ENCODE results near the gene FERMT1.

Gene FERMT1

DNA sequence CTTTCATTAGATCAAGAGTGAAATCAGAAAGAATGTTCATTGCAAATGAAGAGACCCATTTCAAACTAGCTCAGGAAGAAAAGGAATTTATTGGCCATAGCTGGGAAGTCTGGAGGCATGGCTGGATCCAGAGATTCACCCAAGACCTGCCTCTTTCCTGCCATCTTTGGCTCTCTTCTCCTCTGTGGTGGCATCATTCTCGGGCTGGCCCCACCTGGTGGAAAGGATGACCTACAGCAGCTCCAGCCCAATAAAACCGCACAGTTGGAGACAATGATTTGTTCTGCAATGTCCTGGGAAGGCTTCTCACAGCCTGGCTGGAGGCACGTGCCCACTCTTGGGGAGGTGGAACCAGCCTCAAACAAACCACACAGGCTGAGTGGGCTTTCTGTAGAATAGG is 18.1 kb upstream of the FERMT1 start:
- Histone ChIP-seq H3K9me3 (ENCODE audit: insufficient read depth, low read depth, low read length) (no peaks in the 10 kb centered on the region), H3K9ac (ENCODE audit: low read depth, low read length, poor library complexity, severe bottlenecking) (no peak overlapping the region), H2AFZ (ENCODE audit: low read length) (peak overlapping the region; percentile 86; the same call in 1 of the 2 replicates), H4K20me1 (ENCODE audit: insufficient read depth, low read length, poor library complexity, severe bottlenecking) (no peaks in the 10 kb centered on the region), H3F3A (ENCODE audit: low read depth) (no peaks in the 10 kb centered on the region), H3K27me3 (ENCODE audit: insufficient read depth, low read length, poor library complexity, severe bottlenecking) (no peaks in the 10 kb centered on the region), H3K79me2 (ENCODE audit: insufficient read depth, low read length) (no peaks in the 10 kb centered on the region), H3K36me3 (ENCODE audit: insufficient read depth, low read length) (no peaks in the 10 kb centered on the region), H3K4me3 (ENCODE audit: low read length, poor library complexity, severe bottlenecking) (no peak overlapping the region), H3K4me1 (ENCODE audit: insufficient read depth, low read length, poor library complexity, severe bottlenecking) (no peaks in the 10 kb centered on the region), H3K4me2 (ENCODE audit: low read depth, low read length, poor library complexity, severe bottlenecking) (no peak overlapping the region), H3K9me2 (replicated peaks; ENCODE audit: low read depth, low read length) (no peaks in the 10 kb centered on the region)
- TF ChIP-seq, protein P1, sequence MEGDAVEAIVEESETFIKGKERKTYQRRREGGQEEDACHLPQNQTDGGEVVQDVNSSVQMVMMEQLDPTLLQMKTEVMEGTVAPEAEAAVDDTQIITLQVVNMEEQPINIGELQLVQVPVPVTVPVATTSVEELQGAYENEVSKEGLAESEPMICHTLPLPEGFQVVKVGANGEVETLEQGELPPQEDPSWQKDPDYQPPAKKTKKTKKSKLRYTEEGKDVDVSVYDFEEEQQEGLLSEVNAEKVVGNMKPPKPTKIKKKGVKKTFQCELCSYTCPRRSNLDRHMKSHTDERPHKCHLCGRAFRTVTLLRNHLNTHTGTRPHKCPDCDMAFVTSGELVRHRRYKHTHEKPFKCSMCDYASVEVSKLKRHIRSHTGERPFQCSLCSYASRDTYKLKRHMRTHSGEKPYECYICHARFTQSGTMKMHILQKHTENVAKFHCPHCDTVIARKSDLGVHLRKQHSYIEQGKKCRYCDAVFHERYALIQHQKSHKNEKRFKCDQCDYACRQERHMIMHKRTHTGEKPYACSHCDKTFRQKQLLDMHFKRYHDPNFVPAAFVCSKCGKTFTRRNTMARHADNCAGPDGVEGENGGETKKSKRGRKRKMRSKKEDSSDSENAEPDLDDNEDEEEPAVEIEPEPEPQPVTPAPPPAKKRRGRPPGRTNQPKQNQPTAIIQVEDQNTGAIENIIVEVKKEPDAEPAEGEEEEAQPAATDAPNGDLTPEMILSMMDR (conservative IDR thresholded peaks at IDR 0.05; ENCODE audit: low read length), result peak; percentile 45
- TF ChIP-seq EZH2phosphoT487 (IDR thresholded peaks at IDR 0.05; ENCODE audit: borderline replicate concordance), result no peak

DNA sequence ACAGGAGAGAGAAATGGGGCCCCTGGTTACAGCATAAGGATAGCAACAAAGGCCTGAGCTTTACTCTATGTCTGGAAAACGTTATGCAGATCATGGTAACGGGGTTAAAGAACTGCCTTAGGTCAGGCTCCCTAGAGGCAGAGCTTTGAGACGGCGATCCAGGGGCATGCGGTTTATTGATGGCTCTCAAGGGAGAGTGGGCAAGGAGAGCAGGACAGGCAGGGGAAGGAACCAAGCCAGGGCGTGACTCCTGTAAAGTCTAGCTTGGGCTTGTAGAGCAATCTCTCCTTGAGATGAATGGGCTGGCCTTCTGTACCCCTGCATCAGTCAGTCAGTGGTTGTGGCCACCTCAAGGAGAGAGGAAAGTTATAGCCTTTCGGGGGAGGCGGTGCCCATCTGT is 12.5 kb upstream of the FERMT1 start:
- Histone ChIP-seq H3K9me2 (replicated peaks; ENCODE audit: low read depth, low read length) (no peaks in the 10 kb centered on the region), H3K36me3 (ENCODE audit: insufficient read depth, low read length) (no peaks in the 10 kb centered on the region), H3F3A (ENCODE audit: low read depth) (no peaks in the 10 kb centered on the region), H3K9ac (ENCODE audit: low read depth, low read length, poor library complexity, severe bottlenecking) (no peak overlapping the region), H3K4me3 (ENCODE audit: low read length, poor library complexity, severe bottlenecking) (no peak overlapping the region), H3K4me2 (ENCODE audit: low read depth, low read length, poor library complexity, severe bottlenecking) (no peak overlapping the region), H3K79me2 (ENCODE audit: insufficient read depth, low read length) (no peaks in the 10 kb centered on the region), H4K20me1 (ENCODE audit: insufficient read depth, low read length, poor library complexity, severe bottlenecking) (no peaks in the 10 kb centered on the region), H2AFZ (ENCODE audit: low read length) (no peak overlapping the region), H3K27me3 (ENCODE audit: insufficient read depth, low read length, poor library complexity, severe bottlenecking) (no peaks in the 10 kb centered on the region), H3K9me3 (ENCODE audit: insufficient read depth, low read depth, low read length) (no peaks in the 10 kb centered on the region), H3K4me1 (ENCODE audit: insufficient read depth, low read length, poor library complexity, severe bottlenecking) (no peaks in the 10 kb centered on the region)
- TF ChIP-seq, protein P1 (conservative IDR thresholded peaks at IDR 0.05; ENCODE audit: low read length), result no peak
- TF ChIP-seq EZH2phosphoT487 (IDR thresholded peaks at IDR 0.05; ENCODE audit: borderline replicate concordance), result no peak

DNA sequence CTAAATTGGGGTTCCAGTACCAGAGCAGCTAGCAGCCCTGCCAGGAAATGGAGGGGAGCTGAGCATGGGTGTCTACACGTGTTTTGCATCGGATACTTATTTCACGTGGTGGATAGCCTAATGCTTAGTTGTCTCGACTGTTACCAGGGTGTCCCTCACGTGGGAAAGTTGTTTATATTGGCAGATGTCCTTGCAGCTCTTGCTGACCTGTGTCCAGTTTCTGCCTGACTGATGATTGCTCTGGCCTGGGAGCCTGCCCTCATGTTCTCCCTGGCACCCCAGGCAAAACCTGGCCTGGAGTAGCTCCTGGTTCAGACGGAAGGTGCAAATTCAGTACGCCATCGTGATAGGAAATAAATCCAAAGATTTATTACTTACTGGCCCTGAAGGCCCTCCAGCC is 11.8 kb upstream of the FERMT1 start:
- H3K4me2 ChIP-seq (ENCODE audit: low read depth, low read length, poor library complexity, severe bottlenecking), result no peak overlapping the region
- no peak overlapping the region for H3K4me3 ChIP-seq (ENCODE audit: low read length, poor library complexity, severe bottlenecking)
- no peaks in the 10 kb centered on the region for H3K79me2 ChIP-seq (ENCODE audit: insufficient read depth, low read length)
- no peaks in the 10 kb centered on the region for H3F3A ChIP-seq (ENCODE audit: low read depth)
- H3K9me2 ChIP-seq (replicated peaks; ENCODE audit: low read depth, low read length), result no peaks in the 10 kb centered on the region
- no peaks in the 10 kb centered on the region for H3K36me3 ChIP-seq (ENCODE audit: insufficient read depth, low read length)
- H3K27me3 ChIP-seq (ENCODE audit: insufficient read depth, low read length, poor library complexity, severe bottlenecking), result no peaks in the 10 kb centered on the region
- no peak for TF ChIP-seq EZH2phosphoT487 (IDR thresholded peaks at IDR 0.05; ENCODE audit: borderline replicate concordance)
- TF ChIP-seq, protein P1 (conservative IDR thresholded peaks at IDR 0.05; ENCODE audit: low read length), result no peak
- H3K9me3 ChIP-seq (ENCODE audit: insufficient read depth, low read depth, low read length), result no peaks in the 10 kb centered on the region
- H2AFZ ChIP-seq (ENCODE audit: low read length), result no peak overlapping the region
- no peaks in the 10 kb centered on the region for H3K4me1 ChIP-seq (ENCODE audit: insufficient read depth, low read length, poor library complexity, severe bottlenecking)
- no peaks in the 10 kb centered on the region for H4K20me1 ChIP-seq (ENCODE audit: insufficient read depth, low read length, poor library complexity, severe bottlenecking)
- no peak overlapping the region for H3K9ac ChIP-seq (ENCODE audit: low read depth, low read length, poor library complexity, severe bottlenecking)

All from Loucy (cell line).